Esophagus squamous epithelium (tissue), 4 donors: ENCODE data around the gene FAM98C.

Experiments used
- POLR2A ChIP-seq, 4 donors: fragments of 450-650 bp; IDR thresholded peaks; one replicate each; pipeline ENCODE4 v1.6.1; 2017; ENCODE audit warnings: antibody characterized with exemption in 4 of 4, mild to moderate bottlenecking in 4 of 4, moderate library complexity in 3 of 4
- TF ChIP-seq, protein P1 (sequence below), 6 experiments: fragments of 450-650 bp in 4 of 6; fragments of 200-600 bp in 2 of 6; sonication (generic) in 2 of 6; IDR thresholded peaks; one replicate each; pipeline ENCODE4 v1.5.1; 2016 to 2019; ENCODE audit warnings: antibody characterized with exemption in 6 of 6, mild to moderate bottlenecking in 4 of 6, moderate library complexity in 4 of 6

- TF ChIP-seq, protein P1, sequence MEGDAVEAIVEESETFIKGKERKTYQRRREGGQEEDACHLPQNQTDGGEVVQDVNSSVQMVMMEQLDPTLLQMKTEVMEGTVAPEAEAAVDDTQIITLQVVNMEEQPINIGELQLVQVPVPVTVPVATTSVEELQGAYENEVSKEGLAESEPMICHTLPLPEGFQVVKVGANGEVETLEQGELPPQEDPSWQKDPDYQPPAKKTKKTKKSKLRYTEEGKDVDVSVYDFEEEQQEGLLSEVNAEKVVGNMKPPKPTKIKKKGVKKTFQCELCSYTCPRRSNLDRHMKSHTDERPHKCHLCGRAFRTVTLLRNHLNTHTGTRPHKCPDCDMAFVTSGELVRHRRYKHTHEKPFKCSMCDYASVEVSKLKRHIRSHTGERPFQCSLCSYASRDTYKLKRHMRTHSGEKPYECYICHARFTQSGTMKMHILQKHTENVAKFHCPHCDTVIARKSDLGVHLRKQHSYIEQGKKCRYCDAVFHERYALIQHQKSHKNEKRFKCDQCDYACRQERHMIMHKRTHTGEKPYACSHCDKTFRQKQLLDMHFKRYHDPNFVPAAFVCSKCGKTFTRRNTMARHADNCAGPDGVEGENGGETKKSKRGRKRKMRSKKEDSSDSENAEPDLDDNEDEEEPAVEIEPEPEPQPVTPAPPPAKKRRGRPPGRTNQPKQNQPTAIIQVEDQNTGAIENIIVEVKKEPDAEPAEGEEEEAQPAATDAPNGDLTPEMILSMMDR (IDR thresholded peaks at IDR 0.05) = no peak
- TF ChIP-seq POLR2A (IDR thresholded peaks at IDR 0.05) = no peak
Observed at GRCh38 chr19:38391911-38392464, 10.9 kb upstream of the FAM98C start.
